ENCODE measurements around the gene POLE3. TPM values are rescaled to one million over a fixed set of nuclear protein-coding genes. Genes with fewer than 3 reads are reported as not detected.

Gene POLE3
- total and polyA plus RNA-seq, 2 experiments from 2014 or later = 39.2 to 81.3 TPM

DNA sequence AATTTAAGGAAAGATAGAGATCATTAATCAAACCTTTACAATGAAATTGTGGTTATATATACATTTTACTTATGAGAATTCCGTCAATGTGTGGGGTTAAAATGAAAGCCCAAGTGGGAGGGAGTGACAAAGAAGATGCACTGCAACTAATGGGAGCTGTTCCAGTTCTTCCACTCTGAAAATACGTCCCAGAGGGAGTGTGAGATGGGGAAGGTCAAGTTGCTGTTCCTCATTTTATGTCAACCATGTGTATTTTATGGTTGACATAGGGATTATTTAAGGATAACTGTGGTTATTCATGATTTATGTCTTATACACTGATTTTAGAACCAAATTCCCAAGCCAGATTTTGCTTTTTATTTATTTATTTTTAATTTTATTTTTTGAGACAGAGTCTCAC is 38.9 kb upstream of the POLE3 start:
- Mint-ChIP-seq H3K9me3 (no peaks in the 10 kb centered on the region), H3K36me3 (ENCODE audit: low read depth) (no peaks in the 10 kb centered on the region), H3K27ac (no peak overlapping the region), H3K4me3 (no peak overlapping the region), H3K4me1 (peaks cover 6% of the 10 kb centered on the region; the same call in 2 of the 3 replicates), H3K27me3 (ENCODE audit: insufficient read depth, low read depth, poor library complexity) (peaks cover 2% of the 10 kb centered on the region)
- no peaks in the 10 kb centered on the region for H3K4me1 ChIP-seq (ENCODE audit: insufficient read depth)
- H2AFZ ChIP-seq = no peak overlapping the region
- ATAC-seq = no peak
- TF ChIP-seq, protein P1, sequence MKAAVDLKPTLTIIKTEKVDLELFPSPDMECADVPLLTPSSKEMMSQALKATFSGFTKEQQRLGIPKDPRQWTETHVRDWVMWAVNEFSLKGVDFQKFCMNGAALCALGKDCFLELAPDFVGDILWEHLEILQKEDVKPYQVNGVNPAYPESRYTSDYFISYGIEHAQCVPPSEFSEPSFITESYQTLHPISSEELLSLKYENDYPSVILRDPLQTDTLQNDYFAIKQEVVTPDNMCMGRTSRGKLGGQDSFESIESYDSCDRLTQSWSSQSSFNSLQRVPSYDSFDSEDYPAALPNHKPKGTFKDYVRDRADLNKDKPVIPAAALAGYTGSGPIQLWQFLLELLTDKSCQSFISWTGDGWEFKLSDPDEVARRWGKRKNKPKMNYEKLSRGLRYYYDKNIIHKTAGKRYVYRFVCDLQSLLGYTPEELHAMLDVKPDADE (IDR thresholded peaks at IDR 0.05) = no peak
- TF ChIP-seq, protein P2, sequence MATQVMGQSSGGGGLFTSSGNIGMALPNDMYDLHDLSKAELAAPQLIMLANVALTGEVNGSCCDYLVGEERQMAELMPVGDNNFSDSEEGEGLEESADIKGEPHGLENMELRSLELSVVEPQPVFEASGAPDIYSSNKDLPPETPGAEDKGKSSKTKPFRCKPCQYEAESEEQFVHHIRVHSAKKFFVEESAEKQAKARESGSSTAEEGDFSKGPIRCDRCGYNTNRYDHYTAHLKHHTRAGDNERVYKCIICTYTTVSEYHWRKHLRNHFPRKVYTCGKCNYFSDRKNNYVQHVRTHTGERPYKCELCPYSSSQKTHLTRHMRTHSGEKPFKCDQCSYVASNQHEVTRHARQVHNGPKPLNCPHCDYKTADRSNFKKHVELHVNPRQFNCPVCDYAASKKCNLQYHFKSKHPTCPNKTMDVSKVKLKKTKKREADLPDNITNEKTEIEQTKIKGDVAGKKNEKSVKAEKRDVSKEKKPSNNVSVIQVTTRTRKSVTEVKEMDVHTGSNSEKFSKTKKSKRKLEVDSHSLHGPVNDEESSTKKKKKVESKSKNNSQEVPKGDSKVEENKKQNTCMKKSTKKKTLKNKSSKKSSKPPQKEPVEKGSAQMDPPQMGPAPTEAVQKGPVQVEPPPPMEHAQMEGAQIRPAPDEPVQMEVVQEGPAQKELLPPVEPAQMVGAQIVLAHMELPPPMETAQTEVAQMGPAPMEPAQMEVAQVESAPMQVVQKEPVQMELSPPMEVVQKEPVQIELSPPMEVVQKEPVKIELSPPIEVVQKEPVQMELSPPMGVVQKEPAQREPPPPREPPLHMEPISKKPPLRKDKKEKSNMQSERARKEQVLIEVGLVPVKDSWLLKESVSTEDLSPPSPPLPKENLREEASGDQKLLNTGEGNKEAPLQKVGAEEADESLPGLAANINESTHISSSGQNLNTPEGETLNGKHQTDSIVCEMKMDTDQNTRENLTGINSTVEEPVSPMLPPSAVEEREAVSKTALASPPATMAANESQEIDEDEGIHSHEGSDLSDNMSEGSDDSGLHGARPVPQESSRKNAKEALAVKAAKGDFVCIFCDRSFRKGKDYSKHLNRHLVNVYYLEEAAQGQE (IDR thresholded peaks at IDR 0.05; ENCODE audit: unreplicated experiment) = no peak
- H3F3A ChIP-seq (replicated peaks; ENCODE audit: low read depth) = no peaks in the 10 kb centered on the region
- no peak overlapping the region for H3K4me2 ChIP-seq
- no peak overlapping the region for H3K4me3 ChIP-seq
- H3K27me3 ChIP-seq (ENCODE audit: insufficient read depth) = no peaks in the 10 kb centered on the region
- no peaks in the 10 kb centered on the region for H3K36me3 ChIP-seq (ENCODE audit: insufficient read depth)
- H3K27ac ChIP-seq (ENCODE audit: low read depth) = no peak overlapping the region
- H3K79me2 ChIP-seq (replicated peaks; ENCODE audit: insufficient read depth) = no peaks in the 10 kb centered on the region
- no peak for DNase-seq (ENCODE audit: low spot score)
- H4K20me1 ChIP-seq (replicated peaks; ENCODE audit: insufficient read depth) = no peaks in the 10 kb centered on the region
- H3K9me2 ChIP-seq (ENCODE audit: insufficient read depth) = no peaks in the 10 kb centered on the region

DNA sequence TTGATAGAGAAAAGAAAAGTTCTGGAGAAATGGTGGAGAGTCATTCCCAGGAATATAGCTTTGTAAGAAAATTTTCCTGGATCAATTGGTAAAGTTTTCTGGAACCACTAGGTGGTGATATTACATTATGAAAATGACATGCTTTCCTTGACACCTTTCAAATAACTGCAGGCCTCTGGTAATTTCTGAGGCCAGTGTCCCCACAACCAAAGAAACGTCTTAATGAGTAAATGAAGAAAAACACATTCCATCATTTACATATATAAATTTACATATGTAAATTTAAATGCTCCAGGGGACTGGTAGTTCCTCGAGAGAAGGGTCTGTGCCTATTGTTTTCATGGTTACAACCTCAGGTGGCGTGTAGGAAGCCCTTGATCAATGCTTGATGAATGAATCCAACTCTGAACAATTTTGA is 35.9 kb upstream of the POLE3 start:
- H3K4me3 ChIP-seq = no peak overlapping the region
- TF ChIP-seq ZNF331 (CRISPR knock-in tag; IDR thresholded peaks at IDR 0.05; ENCODE audit: low read depth) (no peak), STAT1 (IDR thresholded peaks at IDR 0.05; ENCODE audit: unreplicated experiment) (no peak), ZNF114 (CRISPR knock-in tag; IDR thresholded peaks at IDR 0.05) (no peak), CREB1 (CRISPR knock-in tag; IDR thresholded peaks at IDR 0.05; ENCODE audit: low read depth) (no peak)
- TF ChIP-seq, protein P2 (IDR thresholded peaks at IDR 0.05; ENCODE audit: unreplicated experiment) = no peak
- TF ChIP-seq, protein P3, sequence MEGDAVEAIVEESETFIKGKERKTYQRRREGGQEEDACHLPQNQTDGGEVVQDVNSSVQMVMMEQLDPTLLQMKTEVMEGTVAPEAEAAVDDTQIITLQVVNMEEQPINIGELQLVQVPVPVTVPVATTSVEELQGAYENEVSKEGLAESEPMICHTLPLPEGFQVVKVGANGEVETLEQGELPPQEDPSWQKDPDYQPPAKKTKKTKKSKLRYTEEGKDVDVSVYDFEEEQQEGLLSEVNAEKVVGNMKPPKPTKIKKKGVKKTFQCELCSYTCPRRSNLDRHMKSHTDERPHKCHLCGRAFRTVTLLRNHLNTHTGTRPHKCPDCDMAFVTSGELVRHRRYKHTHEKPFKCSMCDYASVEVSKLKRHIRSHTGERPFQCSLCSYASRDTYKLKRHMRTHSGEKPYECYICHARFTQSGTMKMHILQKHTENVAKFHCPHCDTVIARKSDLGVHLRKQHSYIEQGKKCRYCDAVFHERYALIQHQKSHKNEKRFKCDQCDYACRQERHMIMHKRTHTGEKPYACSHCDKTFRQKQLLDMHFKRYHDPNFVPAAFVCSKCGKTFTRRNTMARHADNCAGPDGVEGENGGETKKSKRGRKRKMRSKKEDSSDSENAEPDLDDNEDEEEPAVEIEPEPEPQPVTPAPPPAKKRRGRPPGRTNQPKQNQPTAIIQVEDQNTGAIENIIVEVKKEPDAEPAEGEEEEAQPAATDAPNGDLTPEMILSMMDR (conservative IDR thresholded peaks at IDR 0.05; ENCODE audit: low read depth in 2 of 2) = peak; percentile 58 to 83
- no peaks in the 10 kb centered on the region for H4K20me1 ChIP-seq (replicated peaks; ENCODE audit: insufficient read depth)
- H3F3A ChIP-seq (replicated peaks; ENCODE audit: low read depth) = no peaks in the 10 kb centered on the region
- Mint-ChIP-seq H3K36me3 (ENCODE audit: low read depth) (no peaks in the 10 kb centered on the region), H3K4me3 (no peak overlapping the region), H3K27ac (no peak overlapping the region), H3K9me3 (no peaks in the 10 kb centered on the region), H3K27me3 (ENCODE audit: insufficient read depth, low read depth, poor library complexity) (peaks cover 2% of the 10 kb centered on the region), H3K4me1 (peaks cover 6% of the 10 kb centered on the region; the same call in 2 of the 3 replicates)
- H3K36me3 ChIP-seq (ENCODE audit: insufficient read depth) = no peaks in the 10 kb centered on the region
- no peak overlapping the region for H3K27ac ChIP-seq (ENCODE audit: low read depth)
- H3K4me2 ChIP-seq = no peak overlapping the region
- H3K9me2 ChIP-seq (ENCODE audit: insufficient read depth) = no peaks in the 10 kb centered on the region
- DNase-seq (ENCODE audit: low spot score) = peak; percentile 79
- H2AFZ ChIP-seq = no peak overlapping the region
- ATAC-seq = peak; percentile 62
- H3K4me1 ChIP-seq (ENCODE audit: insufficient read depth) = no peaks in the 10 kb centered on the region
- H3K79me2 ChIP-seq (replicated peaks; ENCODE audit: insufficient read depth) = no peaks in the 10 kb centered on the region
- no peaks in the 10 kb centered on the region for H3K27me3 ChIP-seq (ENCODE audit: insufficient read depth)
